K562 (cell line): ENCODE results near the gene ISG20. TPM values are rescaled to one million over a fixed set of nuclear protein-coding genes. Genes with fewer than 3 reads are reported as not detected.

ENCODE experiments used
- ATF7 ChIP-seq: fragments of 450-650 bp; IDR thresholded peaks from 2 replicates; pipeline ENCODE4 v1.7.1; 2014; ENCODE audit warnings: mild to moderate bottlenecking, moderate library complexity
- CBFB ChIP-seq: sonication (generic); formaldehyde crosslinking; IDR thresholded peaks from 2 replicates; pipeline ENCODE4 v1.4.0; 2020; ENCODE audit warnings: mild to moderate bottlenecking, missing genetic modification reagents
- KAT7 ChIP-seq: sonication (generic); formaldehyde crosslinking; IDR thresholded peaks from 2 replicates; pipeline ENCODE4 v1.8.0; 2022; ENCODE audit warnings: missing genetic modification reagents, mild to moderate bottlenecking, borderline replicate concordance
- NFIX ChIP-seq: fragments of 250-450 bp; sonication (Bioruptor Pico); IDR thresholded peaks from 2 replicates; pipeline ENCODE4 v1.4.0; 2020; ENCODE audit warnings: low read depth, mild to moderate bottlenecking, moderate library complexity
- ZBTB49 ChIP-seq: sonication (generic); formaldehyde crosslinking; IDR thresholded peaks from 2 replicates; pipeline ENCODE4 v1.8.0; 2022; ENCODE audit warnings: missing genetic modification reagents, mild to moderate bottlenecking, borderline replicate concordance
- ZNF133 ChIP-seq: fragments of 250-450 bp; sonication (Bioruptor Pico); IDR thresholded peaks from 2 replicates; pipeline ENCODE4 v1.4.0; 2020; ENCODE audit warnings: mild to moderate bottlenecking
- ZNF146 ChIP-seq: IDR thresholded peaks from one replicate; pipeline ENCODE4 v1.6.1; 2018; ENCODE audit warnings: missing compliant biosample characterization; ENCODE audit not compliant: unreplicated experiment
- ZNF316 ChIP-seq: fragments of 450-650 bp; IDR thresholded peaks from 2 replicates; pipeline ENCODE4 v1.6.1; 2016
- polyA plus RNA-seq, 8 experiments: library from polyadenylated mRNA; depleted of rRNA in 4 of 8; stranded (reverse) in 5 of 8; unstranded in 3 of 8; fragments of >200 nt; fragmentation: Nextera tagmentation in 2 of 8; fragmentation: Illumina TruSeq in 1 of 8; extraction: Ambion mirVana in 2 of 8; extraction: Trizol in 1 of 8; gene quantifications; 2 replicates each; pipeline versions ENCODE4 v1.2.1 to v1.2.3, GENCODE V29; 2011 to 2014; ENCODE audit warnings: inconsistent platforms in 1 of 8, missing spikeins in 1 of 8
- total RNA-seq, 7 experiments: library from RNA; depleted of rRNA in 6 of 7; stranded (reverse); fragments of >200 nt in 6 of 7; fragmentation: Illumina TruSeq in 2 of 7; extraction: Trizol in 2 of 7; gene quantifications; 2 replicates each; pipeline versions ENCODE4 v1.2.1 to v1.2.3, GENCODE V29; 2011 to 2021; ENCODE audit warnings: low replicate concordance in 1 of 7
- TF ChIP-seq, protein P1 (sequence below), 2 experiments: fragments of 450-650 bp; formaldehyde crosslinking in 1 of 2; IDR thresholded peaks; 2 replicates each; pipeline versions ENCODE4 v1.4.0 to v1.6.1; 2014 to 2020; ENCODE audit warnings: mild to moderate bottlenecking in 2 of 2, borderline replicate concordance in 1 of 2, low read depth in 1 of 2
- TF ChIP-seq, protein P2 (sequence below): fragments of 450-650 bp; IDR thresholded peaks from one replicate; pipeline ENCODE4 v1.6.1; 2018; ENCODE audit warnings: mild to moderate bottlenecking, moderate library complexity; ENCODE audit not compliant: partially characterized antibody
- TF ChIP-seq, protein P3 (sequence below), 2 experiments: fragments of 450-650 bp in 1 of 2; sonication (generic) in 1 of 2; formaldehyde crosslinking in 1 of 2; IDR thresholded peaks in 1 of 2; conservative IDR thresholded peaks in 1 of 2; 2 replicates each; pipeline versions ENCODE4 v1.6.1 to v1.8.1; 2016 to 2023; ENCODE audit warnings: mild to moderate bottlenecking in 2 of 2, moderate library complexity in 2 of 2, inconsistent platforms in 1 of 2, missing genetic modification reagents in 1 of 2

ISG20 gene
- total and polyA plus RNA-seq, 9 of the 15 experiments (the other 6 are each of a cell fraction or from before 2014, with no cell fraction given) = 0.06 to 2.1 (median 1.00) TPM

- TF ChIP-seq, protein P1, sequence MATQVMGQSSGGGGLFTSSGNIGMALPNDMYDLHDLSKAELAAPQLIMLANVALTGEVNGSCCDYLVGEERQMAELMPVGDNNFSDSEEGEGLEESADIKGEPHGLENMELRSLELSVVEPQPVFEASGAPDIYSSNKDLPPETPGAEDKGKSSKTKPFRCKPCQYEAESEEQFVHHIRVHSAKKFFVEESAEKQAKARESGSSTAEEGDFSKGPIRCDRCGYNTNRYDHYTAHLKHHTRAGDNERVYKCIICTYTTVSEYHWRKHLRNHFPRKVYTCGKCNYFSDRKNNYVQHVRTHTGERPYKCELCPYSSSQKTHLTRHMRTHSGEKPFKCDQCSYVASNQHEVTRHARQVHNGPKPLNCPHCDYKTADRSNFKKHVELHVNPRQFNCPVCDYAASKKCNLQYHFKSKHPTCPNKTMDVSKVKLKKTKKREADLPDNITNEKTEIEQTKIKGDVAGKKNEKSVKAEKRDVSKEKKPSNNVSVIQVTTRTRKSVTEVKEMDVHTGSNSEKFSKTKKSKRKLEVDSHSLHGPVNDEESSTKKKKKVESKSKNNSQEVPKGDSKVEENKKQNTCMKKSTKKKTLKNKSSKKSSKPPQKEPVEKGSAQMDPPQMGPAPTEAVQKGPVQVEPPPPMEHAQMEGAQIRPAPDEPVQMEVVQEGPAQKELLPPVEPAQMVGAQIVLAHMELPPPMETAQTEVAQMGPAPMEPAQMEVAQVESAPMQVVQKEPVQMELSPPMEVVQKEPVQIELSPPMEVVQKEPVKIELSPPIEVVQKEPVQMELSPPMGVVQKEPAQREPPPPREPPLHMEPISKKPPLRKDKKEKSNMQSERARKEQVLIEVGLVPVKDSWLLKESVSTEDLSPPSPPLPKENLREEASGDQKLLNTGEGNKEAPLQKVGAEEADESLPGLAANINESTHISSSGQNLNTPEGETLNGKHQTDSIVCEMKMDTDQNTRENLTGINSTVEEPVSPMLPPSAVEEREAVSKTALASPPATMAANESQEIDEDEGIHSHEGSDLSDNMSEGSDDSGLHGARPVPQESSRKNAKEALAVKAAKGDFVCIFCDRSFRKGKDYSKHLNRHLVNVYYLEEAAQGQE (IDR thresholded peaks at IDR 0.05; ENCODE audit: borderline replicate concordance) = peak; percentile 69
- TF ChIP-seq, protein P1 (CRISPR knock-in tag; IDR thresholded peaks at IDR 0.05; ENCODE audit: low read depth) = no peak
- no peak; the same call in 1 of the 2 replicates for TF ChIP-seq ZBTB49 (CRISPR knock-in tag)
- no peak for TF ChIP-seq ZNF146
- no peak for TF ChIP-seq ZNF133 (CRISPR knock-in tag)
- TF ChIP-seq CBFB = no peak
- TF ChIP-seq KAT7 (CRISPR knock-in tag) = no peak
- TF ChIP-seq, protein P2, sequence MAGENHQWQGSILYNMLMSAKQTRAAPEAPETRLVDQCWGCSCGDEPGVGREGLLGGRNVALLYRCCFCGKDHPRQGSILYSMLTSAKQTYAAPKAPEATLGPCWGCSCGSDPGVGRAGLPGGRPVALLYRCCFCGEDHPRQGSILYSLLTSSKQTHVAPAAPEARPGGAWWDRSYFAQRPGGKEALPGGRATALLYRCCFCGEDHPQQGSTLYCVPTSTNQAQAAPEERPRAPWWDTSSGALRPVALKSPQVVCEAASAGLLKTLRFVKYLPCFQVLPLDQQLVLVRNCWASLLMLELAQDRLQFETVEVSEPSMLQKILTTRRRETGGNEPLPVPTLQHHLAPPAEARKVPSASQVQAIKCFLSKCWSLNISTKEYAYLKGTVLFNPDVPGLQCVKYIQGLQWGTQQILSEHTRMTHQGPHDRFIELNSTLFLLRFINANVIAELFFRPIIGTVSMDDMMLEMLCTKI = no peak
- TF ChIP-seq ZNF316 = peak; percentile 59
- TF ChIP-seq ATF7 = peak; percentile 98
- TF ChIP-seq, protein P3, sequence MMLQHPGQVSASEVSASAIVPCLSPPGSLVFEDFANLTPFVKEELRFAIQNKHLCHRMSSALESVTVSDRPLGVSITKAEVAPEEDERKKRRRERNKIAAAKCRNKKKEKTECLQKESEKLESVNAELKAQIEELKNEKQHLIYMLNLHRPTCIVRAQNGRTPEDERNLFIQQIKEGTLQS (IDR thresholded peaks at IDR 0.05) = peak; percentile 99
- TF ChIP-seq, protein P3 (CRISPR knock-in tag; conservative IDR thresholded peaks at IDR 0.05) = peak; percentile 99
- TF ChIP-seq NFIX (CRISPR knock-in tag) = no peak
Measured at GRCh38 chr15:88638626-88639372, at the start of gene ISG20 (continued).
